Measurements from ENCODE around the gene LRMDA. TPM values are rescaled to one million over a fixed set of nuclear protein-coding genes. Genes with fewer than 3 reads are reported as not detected.
"Not testable (repeated sequence)": the region's sequence is repeated elsewhere in the genome, so short reads cannot be mapped to it uniquely, and the experiment has no call there.

LRMDA gene
- total and polyA plus RNA-seq, 2 donors = 7.9 to 17.7 TPM

DNA sequence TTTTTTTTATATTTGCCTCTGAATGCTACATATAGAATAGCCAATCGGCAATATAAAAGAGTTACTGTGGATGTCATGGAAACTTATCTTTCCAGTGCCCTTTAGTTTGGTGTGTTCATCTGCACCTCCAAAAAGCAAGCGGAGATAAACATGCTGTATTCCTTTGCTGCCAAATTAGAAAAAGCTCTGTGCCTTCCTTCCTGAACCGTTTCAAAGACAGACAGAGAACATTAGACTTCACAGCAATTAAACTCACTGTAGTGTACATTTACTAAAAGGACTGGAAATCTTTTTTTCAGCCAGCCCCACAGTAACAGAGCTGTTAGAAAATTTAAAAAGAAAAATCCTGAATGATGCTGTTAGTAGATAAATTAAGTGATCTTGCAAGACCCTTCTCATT lies 707.5 kb downstream of the LRMDA start:
- Histone ChIP-seq H3K4me1 (ENCODE audit: insufficient read depth) (no peaks in the 10 kb centered on the region), H3K36me3 (ENCODE audit: insufficient read depth) (no peaks in the 10 kb centered on the region), H3K4me3 (ENCODE audit: low read depth, low read length) (no peak overlapping the region), H3K27ac (ENCODE audit: low read depth) (no peak overlapping the region)
- WGBS = 42% methylated on average over 3 of the region's 3 CpGs
- DNase-seq (ENCODE audit: extremely low spot score) = no peak

DNA sequence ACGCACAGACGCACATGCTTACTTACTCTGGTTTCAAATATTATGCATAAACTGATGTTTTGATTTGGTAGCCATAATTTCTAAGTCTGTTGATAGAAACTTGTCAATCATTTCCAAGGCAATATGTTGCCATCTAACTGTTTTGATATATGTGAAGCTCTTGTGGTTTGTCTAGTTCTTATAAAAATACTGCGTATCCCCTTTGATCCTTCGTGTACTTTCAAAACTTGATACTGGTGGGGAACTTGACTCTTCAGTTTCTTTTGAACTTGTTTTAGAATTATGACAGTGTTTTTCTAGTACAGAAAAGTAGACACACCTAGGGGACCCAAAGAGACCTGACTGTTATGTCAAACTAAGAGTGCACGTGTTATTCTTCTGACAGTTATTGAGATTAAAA lies 708.0 kb downstream of the LRMDA start:
- DNase-seq (ENCODE audit: extremely low spot score) = no peak
- H3K4me1 ChIP-seq (ENCODE audit: insufficient read depth) = no peaks in the 10 kb centered on the region
- WGBS = 92% methylated on average over 5 of the region's 5 CpGs
- no peak overlapping the region for H3K4me3 ChIP-seq (ENCODE audit: low read depth, low read length)
- H3K36me3 ChIP-seq (ENCODE audit: insufficient read depth) = no peaks in the 10 kb centered on the region
- H3K27ac ChIP-seq (ENCODE audit: low read depth) = no peak overlapping the region

DNA sequence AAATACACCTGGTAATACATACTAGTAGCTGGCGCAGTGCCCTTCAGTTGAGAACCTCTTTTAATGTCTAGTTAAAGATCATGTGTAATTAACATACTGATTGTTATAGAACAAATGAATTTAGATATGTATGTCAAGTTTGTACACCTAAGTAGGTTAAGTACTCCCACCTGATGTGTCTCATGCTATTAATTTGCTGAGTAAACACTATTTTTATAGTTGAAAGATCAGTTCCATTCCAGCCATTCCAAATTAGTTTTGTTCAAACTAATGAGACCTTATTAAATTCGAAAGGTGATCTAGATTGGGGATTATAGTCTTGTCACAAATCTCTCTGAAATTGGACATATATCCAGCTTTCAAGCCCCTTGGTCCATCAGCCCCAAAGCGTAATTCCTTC lies 710.0 kb downstream of the LRMDA start:
- Histone ChIP-seq H3K36me3 (ENCODE audit: insufficient read depth) (no peaks in the 10 kb centered on the region), H3K4me3 (ENCODE audit: low read depth, low read length) (no peak overlapping the region), H3K4me1 (ENCODE audit: insufficient read depth) (no peaks in the 10 kb centered on the region), H3K27ac (ENCODE audit: low read depth) (no peak overlapping the region)
- WGBS = 97% methylated on average over 3 of the region's 3 CpGs
- no peak for DNase-seq (ENCODE audit: extremely low spot score)

DNA sequence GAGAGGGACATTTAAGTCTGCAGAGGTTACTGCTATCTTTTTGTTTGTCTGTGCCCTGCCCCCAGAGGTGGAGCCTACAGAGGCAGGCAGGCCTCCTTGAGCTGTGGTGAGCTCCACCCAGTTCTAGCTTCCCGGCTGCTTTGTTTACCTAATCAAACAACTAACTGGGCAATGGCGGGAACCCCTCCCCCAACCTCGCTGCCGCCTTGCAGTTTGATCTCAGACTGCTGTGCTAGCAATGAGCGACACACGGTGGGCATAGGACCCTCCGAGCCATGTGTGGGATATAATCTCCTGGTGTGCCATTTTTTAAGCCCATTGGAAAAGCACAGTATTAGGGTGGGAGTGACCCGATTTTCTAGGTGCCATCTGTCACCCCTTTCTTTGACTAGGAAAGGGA lies 716.8 kb downstream of the LRMDA start:
- WGBS = 96% methylated on average over 8 of the region's 8 CpGs
- not testable (repeated sequence) for DNase-seq (ENCODE audit: extremely low spot score); H3K36me3 ChIP-seq (ENCODE audit: insufficient read depth); H3K27ac ChIP-seq (ENCODE audit: low read depth); H3K4me1 ChIP-seq (ENCODE audit: insufficient read depth); H3K4me3 ChIP-seq (ENCODE audit: low read depth, low read length)

DNA sequence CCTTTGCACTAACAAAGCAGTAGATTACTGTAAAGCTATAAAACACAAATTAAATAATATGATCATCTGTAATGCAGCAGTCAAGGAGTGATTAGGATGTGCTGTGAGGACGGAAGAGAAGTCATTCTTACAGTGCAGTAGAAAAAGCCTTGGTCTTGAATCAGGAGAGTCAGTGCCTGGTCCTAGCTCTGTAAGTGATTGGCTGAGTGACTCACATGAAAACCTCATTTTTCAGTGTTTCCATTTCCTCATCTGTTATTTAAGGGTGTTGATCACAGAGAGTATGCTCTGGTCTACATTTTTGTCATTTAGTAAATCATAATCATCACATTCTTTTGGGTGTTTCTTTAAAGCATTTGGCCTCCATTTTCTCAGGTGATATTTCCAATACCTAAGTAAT lies 717.8 kb downstream of the LRMDA start:
- Histone ChIP-seq H3K4me3 (ENCODE audit: low read depth, low read length) (no peak overlapping the region), H3K27ac (ENCODE audit: low read depth) (no peak overlapping the region), H3K4me1 (ENCODE audit: insufficient read depth) (no peaks in the 10 kb centered on the region), H3K36me3 (ENCODE audit: insufficient read depth) (no peaks in the 10 kb centered on the region)
- DNase-seq (ENCODE audit: extremely low spot score) = no peak
- 85% methylated on average over 1 of the region's 1 CpG for WGBS

DNA sequence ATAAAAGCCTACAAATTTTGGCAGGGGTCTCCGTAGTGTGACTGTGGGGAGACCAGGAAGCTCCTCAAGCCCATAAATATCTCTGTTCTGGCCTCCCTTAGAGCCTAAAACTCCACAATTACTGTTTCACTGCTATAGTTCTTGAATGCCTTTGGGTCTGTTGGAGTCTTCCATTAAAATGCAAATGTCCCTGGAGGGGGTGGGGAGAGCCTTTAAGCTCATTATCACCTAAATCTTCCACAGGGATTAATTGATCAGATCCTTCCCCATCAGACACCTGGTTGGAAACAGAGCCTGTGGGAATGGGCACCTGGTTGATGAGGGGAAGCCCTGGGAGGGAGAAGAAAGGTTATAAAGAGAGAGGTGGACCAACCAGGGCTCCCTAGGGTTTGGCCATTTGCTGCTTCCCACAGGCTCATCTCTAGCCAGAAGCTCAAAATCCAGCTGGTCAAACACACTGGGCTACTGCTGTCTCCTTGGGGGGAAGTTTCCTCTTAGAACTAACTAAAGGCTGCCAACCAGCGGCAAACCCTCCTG lies 718.2 kb downstream of the LRMDA start:
- Histone ChIP-seq H3K36me3 (ENCODE audit: insufficient read depth) (no peaks in the 10 kb centered on the region), H3K27ac (ENCODE audit: low read depth) (no peak overlapping the region), H3K4me3 (ENCODE audit: low read depth, low read length) (no peak overlapping the region), H3K4me1 (ENCODE audit: insufficient read depth) (no peaks in the 10 kb centered on the region)
- DNase-seq (ENCODE audit: extremely low spot score) = no peak
- whole genome bisulfite sequencing = 72% methylated on average over 2 of the region's 2 CpGs

DNA sequence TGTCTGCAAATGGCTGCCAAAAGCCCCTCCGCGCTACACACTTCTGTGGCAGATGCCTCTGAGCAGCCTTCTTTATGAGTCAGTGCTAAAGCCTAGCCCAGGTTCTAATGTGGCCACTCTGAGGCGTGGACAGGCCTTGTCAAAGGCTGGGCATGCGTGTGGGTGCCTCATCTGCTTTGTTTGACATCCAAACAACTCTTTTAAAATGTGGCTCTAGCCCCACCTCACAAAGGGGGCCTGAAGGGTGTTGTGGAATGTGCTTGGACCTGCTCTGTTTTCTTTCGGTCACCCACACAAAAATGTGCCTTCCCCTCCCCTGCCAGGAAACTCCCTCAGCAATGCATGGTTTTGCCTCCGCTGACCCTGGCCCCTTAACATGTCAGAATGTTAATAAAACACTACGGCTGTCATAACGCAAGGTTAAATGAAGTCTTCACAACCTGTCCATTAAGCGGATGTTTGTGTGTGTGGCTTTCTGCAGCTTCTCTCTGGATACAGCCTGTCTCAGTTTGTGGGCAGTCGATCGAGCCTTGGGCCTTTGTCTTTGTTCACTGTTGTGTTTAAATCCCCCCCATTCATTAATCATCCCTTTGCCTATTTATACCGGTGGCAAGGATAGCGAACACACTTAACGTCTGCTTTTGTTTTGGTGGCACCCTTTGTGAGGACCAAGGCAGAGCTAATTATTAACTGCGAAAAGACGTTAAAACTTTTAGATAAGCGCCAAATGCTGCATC lies 718.9 kb downstream of the LRMDA start:
- Histone ChIP-seq H3K27ac (ENCODE audit: low read depth) (no peak overlapping the region), H3K36me3 (ENCODE audit: insufficient read depth) (no peaks in the 10 kb centered on the region), H3K4me1 (ENCODE audit: insufficient read depth) (no peaks in the 10 kb centered on the region), H3K4me3 (ENCODE audit: low read depth, low read length) (no peak overlapping the region)
- 56% methylated on average over 17 of the region's 17 CpGs for WGBS
- DNase-seq (ENCODE audit: extremely low spot score) = peak; percentile 79

DNA sequence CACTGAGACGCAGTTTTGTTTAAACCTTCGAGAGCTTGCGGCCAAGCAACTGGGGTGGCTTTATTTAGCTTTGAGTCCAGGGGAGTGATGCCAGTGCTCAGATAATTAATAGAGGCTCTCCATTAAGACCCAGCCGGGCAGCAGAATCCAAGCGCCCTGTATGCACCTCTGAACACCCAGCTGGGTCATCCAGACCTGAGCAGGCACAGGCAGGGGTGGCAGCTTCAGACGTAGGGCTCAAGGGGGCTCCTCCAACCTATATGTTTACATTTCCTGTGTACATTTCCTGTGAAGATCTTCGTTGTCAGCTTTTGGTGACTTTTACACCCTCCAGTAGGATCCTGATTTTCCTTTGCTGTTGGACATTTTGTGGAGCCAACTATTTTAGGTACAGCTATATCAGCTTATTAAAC lies 719.5 kb downstream of the LRMDA start:
- no peaks in the 10 kb centered on the region for H3K36me3 ChIP-seq (ENCODE audit: insufficient read depth)
- H3K4me1 ChIP-seq (ENCODE audit: insufficient read depth) = no peaks in the 10 kb centered on the region
- no peak for DNase-seq (ENCODE audit: extremely low spot score)
- no peak overlapping the region for H3K4me3 ChIP-seq (ENCODE audit: low read depth, low read length)
- WGBS = 63% methylated on average over 7 of the region's 7 CpGs
- H3K27ac ChIP-seq (ENCODE audit: low read depth) = no peak overlapping the region

DNA sequence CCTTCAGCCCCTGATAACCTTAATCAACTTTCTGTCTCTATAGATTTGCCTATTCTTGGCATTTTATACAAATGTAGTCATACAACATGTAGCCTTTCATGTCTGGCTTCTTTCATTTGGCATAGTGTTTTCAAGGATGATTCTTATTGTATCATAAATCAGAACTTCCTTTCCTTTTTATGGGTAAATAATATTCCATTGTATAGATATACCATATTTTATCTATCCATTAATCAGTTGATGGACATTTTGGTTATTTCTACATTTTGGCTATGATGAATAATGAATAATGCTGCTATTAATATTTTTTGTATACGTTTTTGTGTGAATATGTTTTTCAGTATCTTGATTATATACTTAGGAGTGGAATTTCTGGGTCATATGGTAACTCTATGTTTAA lies 720.8 kb downstream of the LRMDA start:
- Histone ChIP-seq H3K4me1 (ENCODE audit: insufficient read depth) (no peaks in the 10 kb centered on the region), H3K27ac (ENCODE audit: low read depth) (no peak overlapping the region), H3K36me3 (ENCODE audit: insufficient read depth) (no peaks in the 10 kb centered on the region), H3K4me3 (ENCODE audit: low read depth, low read length) (no peak overlapping the region)
- DNase-seq (ENCODE audit: extremely low spot score) = no peak
- WGBS = 93% methylated on average over 1 of the region's 1 CpG

DNA sequence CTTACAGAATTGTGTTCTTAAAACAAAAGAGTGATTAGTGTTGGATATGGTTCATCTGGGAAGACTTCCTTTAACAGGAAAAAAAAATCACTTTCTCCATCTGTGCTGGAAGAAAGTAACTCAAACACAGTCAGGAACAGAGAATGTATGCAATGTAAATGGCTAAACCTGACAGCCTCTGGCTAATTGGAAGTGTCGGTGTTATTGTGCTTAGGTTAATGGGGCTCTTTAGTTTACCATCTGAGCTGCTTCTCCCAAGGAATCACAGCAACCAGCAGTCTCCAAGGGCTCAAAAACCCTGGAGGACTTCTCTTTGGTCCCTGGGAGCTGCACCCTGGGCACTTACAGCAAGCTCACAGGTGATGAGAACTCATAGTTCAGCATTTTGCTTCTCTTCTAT lies 724.5 kb downstream of the LRMDA start:
- no peak for DNase-seq (ENCODE audit: extremely low spot score)
- H3K36me3 ChIP-seq (ENCODE audit: insufficient read depth) = no peaks in the 10 kb centered on the region
- H3K27ac ChIP-seq (ENCODE audit: low read depth) = no peak overlapping the region
- no peaks in the 10 kb centered on the region for H3K4me1 ChIP-seq (ENCODE audit: insufficient read depth)
- no peak overlapping the region for H3K4me3 ChIP-seq (ENCODE audit: low read depth, low read length)
- WGBS = 81% methylated on average over 1 of the region's 1 CpG

DNA sequence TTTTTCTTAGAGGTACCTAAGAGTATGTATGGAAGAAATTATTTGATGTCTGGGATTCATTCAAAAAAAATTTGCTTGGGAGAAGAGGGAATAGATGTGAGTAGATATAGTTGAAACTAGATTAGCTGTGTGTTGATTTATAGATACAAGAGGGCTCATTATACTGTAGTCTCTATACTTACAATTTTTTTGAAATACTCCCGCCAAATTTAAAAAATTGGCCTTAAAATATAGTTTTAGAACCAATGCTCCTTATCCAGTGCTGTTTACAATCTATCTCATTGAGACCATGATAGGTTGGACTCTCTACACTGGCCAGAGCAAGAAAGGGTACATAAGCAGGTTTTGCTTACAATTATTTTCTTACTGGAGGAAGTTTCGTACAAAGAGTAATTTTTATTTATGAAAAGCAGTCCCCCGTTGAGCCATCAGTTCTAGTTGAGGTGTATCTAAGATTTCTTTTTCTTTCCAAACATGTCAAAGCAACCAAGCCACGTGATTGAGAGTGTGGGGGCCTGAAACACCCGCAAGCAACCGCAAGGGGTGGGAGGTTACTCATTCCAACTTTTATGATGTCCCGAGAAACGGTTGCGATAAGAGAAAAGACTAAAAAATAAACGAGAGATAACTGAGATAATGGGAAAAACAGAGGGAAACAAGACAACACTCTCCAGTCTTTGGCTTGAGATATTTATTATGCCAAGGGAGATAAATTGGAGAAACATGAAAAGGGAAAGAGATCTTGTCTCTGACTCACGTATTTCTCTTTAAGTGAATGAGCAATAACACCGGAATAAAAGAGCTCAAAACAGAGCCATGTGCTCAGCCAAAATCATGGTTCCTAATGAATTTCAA lies 729.2 kb downstream of the LRMDA start:
- no peak overlapping the region for H3K27ac ChIP-seq (ENCODE audit: low read depth)
- H3K4me1 ChIP-seq (ENCODE audit: insufficient read depth) = no peaks in the 10 kb centered on the region
- DNase-seq (ENCODE audit: extremely low spot score) = no peak
- WGBS = 36% methylated on average over 12 of the region's 12 CpGs
- H3K36me3 ChIP-seq (ENCODE audit: insufficient read depth) = no peaks in the 10 kb centered on the region
- no peak overlapping the region for H3K4me3 ChIP-seq (ENCODE audit: low read depth, low read length)

DNA sequence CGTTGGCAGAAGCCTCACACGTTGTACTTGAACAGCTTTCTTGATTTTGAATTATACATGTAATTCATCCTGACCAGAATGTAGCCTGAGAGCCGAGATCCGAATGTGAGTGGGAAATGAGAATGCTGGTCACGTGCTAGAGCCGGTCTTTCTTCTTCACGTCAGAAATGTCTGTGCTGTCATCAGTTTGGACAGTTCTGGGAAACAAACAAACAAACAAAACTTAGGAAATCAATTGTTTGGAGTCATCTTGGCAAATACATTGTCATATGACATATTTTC lies 729.8 kb downstream of the LRMDA start:
- no peak overlapping the region for H3K27ac ChIP-seq (ENCODE audit: low read depth)

DNA sequence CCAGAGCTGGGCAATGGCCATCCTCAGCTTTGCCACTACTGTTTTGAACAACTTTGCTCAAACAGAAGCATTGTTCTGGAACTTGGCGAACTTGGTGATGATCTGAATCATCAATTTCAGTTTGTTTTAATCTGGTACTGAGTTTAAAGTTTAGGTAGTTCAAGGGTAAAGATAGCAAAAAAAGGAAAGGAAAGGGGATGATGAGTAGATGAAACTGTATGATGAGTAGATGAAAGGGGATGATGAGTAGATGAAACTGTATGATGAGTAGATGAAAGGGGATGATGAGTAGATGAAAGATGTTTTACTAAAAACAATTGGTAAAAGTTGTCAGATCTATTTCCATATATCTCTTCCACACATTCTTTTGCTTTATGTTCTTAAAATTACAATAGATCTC lies 737.0 kb downstream of the LRMDA start:
- Histone ChIP-seq H3K4me3 (ENCODE audit: low read depth, low read length) (no peak overlapping the region), H3K4me1 (ENCODE audit: insufficient read depth) (no peaks in the 10 kb centered on the region), H3K36me3 (ENCODE audit: insufficient read depth) (no peaks in the 10 kb centered on the region), H3K27ac (ENCODE audit: low read depth) (no peak overlapping the region)
- DNase-seq (ENCODE audit: extremely low spot score) = no peak
- WGBS = 97% methylated on average over 1 of the region's 1 CpG

More for the DNA sequence above, 729.8 kb downstream of the LRMDA start:
- 56% methylated on average over 7 of the region's 7 CpGs for WGBS
- Histone ChIP-seq H3K4me3 (ENCODE audit: low read depth, low read length) (no peak overlapping the region), H3K36me3 (ENCODE audit: insufficient read depth) (no peaks in the 10 kb centered on the region), H3K4me1 (ENCODE audit: insufficient read depth) (no peaks in the 10 kb centered on the region)
- no peak for DNase-seq (ENCODE audit: extremely low spot score)

DNA sequence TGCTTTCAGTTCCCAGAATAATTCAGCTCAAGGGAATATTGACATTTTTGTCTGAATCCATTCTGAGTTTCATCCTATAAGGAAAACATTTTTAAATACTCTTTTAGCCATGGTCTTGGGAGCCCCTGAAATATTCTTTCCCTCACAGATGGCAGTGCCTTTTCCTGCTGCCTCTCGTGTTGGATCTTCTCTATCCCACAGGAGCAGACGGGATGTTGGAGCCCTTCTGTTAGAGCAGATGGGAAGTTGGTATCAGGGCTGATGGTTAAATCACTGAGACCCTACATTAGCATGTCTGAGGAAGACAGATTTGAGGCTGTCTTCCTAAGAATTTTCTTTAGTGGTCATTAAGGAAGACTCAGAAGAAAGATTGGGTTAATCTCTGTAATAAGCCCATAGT lies 737.8 kb downstream of the LRMDA start:
- no peak for DNase-seq (ENCODE audit: extremely low spot score)

More for the DNA sequence above, 737.8 kb downstream of the LRMDA start:
- no peak overlapping the region for H3K27ac ChIP-seq (ENCODE audit: low read depth)
- H3K4me3 ChIP-seq (ENCODE audit: low read depth, low read length) = no peak overlapping the region
- WGBS = over 99% methylated on average over 2 of the region's 2 CpGs
- no peaks in the 10 kb centered on the region for H3K36me3 ChIP-seq (ENCODE audit: insufficient read depth)
- H3K4me1 ChIP-seq (ENCODE audit: insufficient read depth) = no peaks in the 10 kb centered on the region

Measured in urinary bladder (tissue), 4 donors.